Common myeloid progenitor, CD34-positive (primary cell): Measurements from ENCODE around the gene TSPAN5.

ENCODE experiments used
- CTCF ChIA-PET: fragments of 350-600 bp; sonication (Branson Sonifier 250); formaldehyde crosslinking; loops from one replicate; lab custom pipeline; 2021; ENCODE audit warnings: antibody characterized with exemption; lab: Charles Lee
- POLR2A ChIA-PET: fragments of 350-600 bp; sonication (Branson Sonifier 250); formaldehyde crosslinking; loops from one replicate; lab custom pipeline; 2021; ENCODE audit warnings: antibody characterized with exemption; lab: Charles Lee
- DNase-seq, 3 donors: peaks; one replicate each; pipeline versions ENCODE4 v3.0.0 to v3.0.0-alpha.2; 2013
- H3K27ac ChIP-seq, 2 experiments: 1 replicate in 1 of 2; 2 replicates in 1 of 2; pipeline ENCODE4 v1.7.0; 2013; ENCODE audit warnings: inconsistent platforms in 2 of 2, low read length in 2 of 2, mild to moderate bottlenecking in 2 of 2, low read depth in 1 of 2, moderate library complexity in 1 of 2; ENCODE audit not compliant: severe bottlenecking in 2 of 2, insufficient read depth in 1 of 2, poor library complexity in 1 of 2
- H3K27me3 ChIP-seq, 5 experiments: replicated peaks in 2 of 5; 1 replicate in 3 of 5; 2 replicates in 2 of 5; pipeline versions ENCODE4 v1.6.1 to v1.7.0; 2013; ENCODE audit warnings: low read length in 4 of 5, mild to moderate bottlenecking in 2 of 5, moderate library complexity in 2 of 5, inconsistent platforms in 1 of 5; ENCODE audit not compliant: insufficient read depth in 5 of 5, control insufficient read depth in 4 of 5
- H3K36me3 ChIP-seq, 4 experiments: 1 replicate in 2 of 4; 2 replicates in 2 of 4; pipeline versions ENCODE4 v1.6.1 to v1.7.0; 2013; ENCODE audit warnings: low read length in 3 of 4, control low read depth in 1 of 4, mild to moderate bottlenecking in 1 of 4; ENCODE audit not compliant: control insufficient read depth in 4 of 4, insufficient read depth in 4 of 4
- H3K4me1 ChIP-seq, 4 experiments: 1 replicate in 3 of 4; 2 replicates in 1 of 4; pipeline versions ENCODE4 v1.6.1 to v1.7.1; 2013; ENCODE audit warnings: low read length in 3 of 4, mild to moderate bottlenecking in 3 of 4, control low read depth in 1 of 4, inconsistent platforms in 1 of 4, moderate library complexity in 1 of 4; ENCODE audit not compliant: control insufficient read depth in 4 of 4, insufficient read depth in 4 of 4; ENCODE audit errors: control extremely low read depth in 1 of 4
- H3K4me3 ChIP-seq, 7 experiments: 1 replicate in 4 of 7; 2 replicates in 3 of 7; pipeline versions ENCODE4 v1.5.1 to v1.7.0; 2013; ENCODE audit warnings: mild to moderate bottlenecking in 7 of 7, low read length in 6 of 7, moderate library complexity in 6 of 7, inconsistent platforms in 2 of 7, low read depth in 2 of 7, control low read depth in 1 of 7; ENCODE audit not compliant: insufficient read depth in 4 of 7, control insufficient read depth in 1 of 7; ENCODE audit errors: extremely low read depth in 1 of 7
- H3K9me3 ChIP-seq, 5 experiments: 1 replicate in 4 of 5; 2 replicates in 1 of 5; pipeline versions ENCODE4 v1.6.1 to v1.7.1; 2013; ENCODE audit warnings: low read length in 4 of 5, mild to moderate bottlenecking in 2 of 5, inconsistent platforms in 1 of 5, low read depth in 1 of 5, moderate library complexity in 1 of 5; ENCODE audit not compliant: control insufficient read depth in 4 of 5, insufficient read depth in 2 of 5; ENCODE audit errors: control extremely low read depth in 1 of 5
- WGBS: methylation state at CpG from one replicate; pipeline ENCODE4 v1.1.5; 2013; ENCODE audit not compliant: insufficient coverage; 5-methylcytosine and 5-hydroxymethylcytosine counted together

TSPAN5 gene

GRCh38 chr4:98490251-98490650, 168.2 kb downstream of the TSPAN5 start:
- Histone ChIP-seq H3K9me3 (no peaks in the 10 kb centered on the region), H3K27ac (no peak overlapping the region), H3K27me3 (no peaks in the 10 kb centered on the region), H3K4me3 (no peak overlapping the region), H3K4me1 (no peaks in the 10 kb centered on the region), H3K36me3 (no peaks in the 10 kb centered on the region)
- ChIA-PET POLR2A (no interaction called here), CTCF (no interaction called here)
- 100% methylated on average over 1 of the region's 3 CpGs for WGBS
- DNase-seq: no peak

- no peak for DNase-seq
- H3K9me3 ChIP-seq: no peaks in the 10 kb centered on the region
- ChIA-PET CTCF (no interaction called here), POLR2A (no interaction called here)
- WGBS: 82% methylated on average over 4 of the region's 7 CpGs
- H3K4me1 ChIP-seq: no peaks in the 10 kb centered on the region
- no peaks in the 10 kb centered on the region for H3K27me3 ChIP-seq
- H3K4me3 ChIP-seq: no peak overlapping the region
- H3K36me3 ChIP-seq: peaks cover 0 to 2% (median 0%) of the 10 kb centered on the region in 4 experiments
- H3K27ac ChIP-seq: no peak overlapping the region
These were observed 172.5 kb downstream of the TSPAN5 start for GRCh38 chr4:98485816-98486345.

GRCh38 chr4:98484031-98484430, 174.4 kb downstream of the TSPAN5 start:
- H3K9me3 ChIP-seq: no peaks in the 10 kb centered on the region
- H3K4me3 ChIP-seq: no peak overlapping the region
- no peaks in the 10 kb centered on the region for H3K27me3 ChIP-seq
- DNase-seq: no peak
- ChIA-PET POLR2A (no interaction called here), CTCF (interaction anchor here (1.8 kb wide), 1 partner anchor 16 kb away, joined by 7 read pairs; no protein-coding TSS in a partner anchor)
- no peak overlapping the region for H3K27ac ChIP-seq
- H3K36me3 ChIP-seq: peaks cover 0 to 2% (median 0%) of the 10 kb centered on the region in 4 experiments
- 89% methylated on average over 1 of the region's 3 CpGs for WGBS
- H3K4me1 ChIP-seq: no peaks in the 10 kb centered on the region

GRCh38 chr4:98482847-98483806, 175.3 kb downstream of the TSPAN5 start:
- Histone ChIP-seq H3K36me3 (peaks cover 0 to 2% (median 0%) of the 10 kb centered on the region in 4 experiments), H3K4me1 (no peaks in the 10 kb centered on the region), H3K9me3 (no peaks in the 10 kb centered on the region), H3K4me3 (no peak overlapping the region), H3K27me3 (no peaks in the 10 kb centered on the region), H3K27ac (no peak overlapping the region)
- ChIA-PET POLR2A (no interaction called here), CTCF (interaction anchor here (1.8 kb wide), 1 partner anchor 15 kb away, joined by 7 read pairs; no protein-coding TSS in a partner anchor)
- WGBS: 95% methylated on average over 7 of the region's 10 CpGs
- DNase-seq: no peak

- Histone ChIP-seq H3K36me3 (peaks cover 0 to 2% (median 0%) of the 10 kb centered on the region in 4 experiments), H3K4me3 (no peak overlapping the region), H3K9me3 (no peaks in the 10 kb centered on the region), H3K27ac (no peak overlapping the region), H3K4me1 (no peaks in the 10 kb centered on the region), H3K27me3 (no peaks in the 10 kb centered on the region)
- no CpG with 5 or more reads among the region's 3 CpGs for WGBS
- DNase-seq: no peak
- ChIA-PET CTCF (interaction anchor here (1.8 kb wide), 1 partner anchor 14 kb away, joined by 7 read pairs; no protein-coding TSS in a partner anchor), POLR2A (no interaction called here)
These were observed 175.9 kb downstream of the TSPAN5 start for GRCh38 chr4:98482503-98482846.

- Histone ChIP-seq H3K27ac (no peak overlapping the region), H3K27me3 (no peaks in the 10 kb centered on the region), H3K36me3 (peaks cover 0 to 2% (median 0%) of the 10 kb centered on the region in 4 experiments), H3K4me3 (no peak overlapping the region), H3K9me3 (no peaks in the 10 kb centered on the region), H3K4me1 (no peaks in the 10 kb centered on the region)
- CTCF ChIA-PET: no interaction called here
- WGBS: 94% methylated on average over 2 of the region's 3 CpGs
- DNase-seq: no peak
- POLR2A ChIA-PET: no interaction called here
These were observed 177.2 kb downstream of the TSPAN5 start for GRCh38 chr4:98481167-98481566.

- H3K27ac ChIP-seq: no peak overlapping the region
- H3K36me3 ChIP-seq: peaks cover 0 to 2% (median 0%) of the 10 kb centered on the region in 4 experiments
- CTCF ChIA-PET: no interaction called here
- no peak for DNase-seq
- no peak overlapping the region for H3K4me3 ChIP-seq
- no peaks in the 10 kb centered on the region for H3K4me1 ChIP-seq
- no peaks in the 10 kb centered on the region for H3K9me3 ChIP-seq
- 92% methylated on average over 4 of the region's 5 CpGs for WGBS
- POLR2A ChIA-PET: no interaction called here
- H3K27me3 ChIP-seq: no peaks in the 10 kb centered on the region
These were observed 177.9 kb downstream of the TSPAN5 start for GRCh38 chr4:98480535-98480934.
